Neural cell (in vitro differentiated cells): ENCODE measurements around the gene ACP6. TPM values are rescaled to one million over a fixed set of nuclear protein-coding genes. Genes with fewer than 3 reads are reported as not detected.

ENCODE experiments used
- H2AFZ ChIP-seq: fragments of 200-600, 300-800 bp; sonication (generic), shearing (Covaris generic); 2 replicates; pipeline ENCODE4 v1.6.0; 2014; ENCODE audit warnings: low read depth, mild to moderate bottlenecking, antibody characterized with exemption, low read length, moderate library complexity
- H3F3A ChIP-seq: fragments of 200-600 bp; shearing (Covaris generic); 2 replicates; pipeline ENCODE4 v1.6.1; 2016; ENCODE audit warnings: mild to moderate bottlenecking, moderate library complexity, mixed read lengths, antibody characterized with exemption, low read length; ENCODE audit not compliant: insufficient read depth, poor library complexity, severe bottlenecking
- H3K27ac ChIP-seq: fragments of 200-600, 300-800 bp; sonication (generic), shearing (Covaris generic); 2 replicates; pipeline ENCODE4 v1.5.1; 2014; ENCODE audit warnings: mild to moderate bottlenecking, low read length, moderate library complexity
- H3K27me3 ChIP-seq: fragments of 300-800, 200-600 bp; sonication (generic), shearing (Covaris generic); 2 replicates; pipeline ENCODE4 v1.6.0; 2014; ENCODE audit warnings: mild to moderate bottlenecking, low read depth, low read length, moderate library complexity; ENCODE audit not compliant: insufficient read depth
- H3K36me3 ChIP-seq: fragments of 300-800, 200-600 bp; sonication (generic), shearing (Covaris generic); 2 replicates; pipeline ENCODE4 v1.5.1; 2014; ENCODE audit warnings: mild to moderate bottlenecking, antibody characterized with exemption, low read length, moderate library complexity; ENCODE audit not compliant: insufficient read depth
- H3K4me2 ChIP-seq: fragments of 300-800, 200-600 bp; sonication (generic), shearing (Covaris generic); 2 replicates; pipeline ENCODE4 v1.6.0; 2014; ENCODE audit warnings: mild to moderate bottlenecking, low read length
- H3K4me3 ChIP-seq: fragments of 300-800, 200-600 bp; sonication (generic), shearing (Covaris generic); 2 replicates; pipeline ENCODE4 v1.5.1; 2014; ENCODE audit warnings: mild to moderate bottlenecking, low read length, moderate library complexity
- H3K79me2 ChIP-seq: fragments of 200-600 bp; shearing (Covaris generic); replicated peaks from 2 replicates; pipeline ENCODE4 v1.6.0; 2014; ENCODE audit warnings: mild to moderate bottlenecking, low read length, moderate library complexity; ENCODE audit not compliant: insufficient read depth
- H3K9ac ChIP-seq: fragments of 300-800, 200-600 bp; sonication (generic), shearing (Covaris generic); 2 replicates; pipeline ENCODE4 v1.6.1; 2016; ENCODE audit warnings: mild to moderate bottlenecking, low read length, mixed read lengths
- H3K9me2 ChIP-seq: fragments of 200-600 bp; shearing (Covaris generic); 2 replicates; pipeline ENCODE4 v1.6.1; 2016; ENCODE audit warnings: mild to moderate bottlenecking, low read length, mixed read lengths; ENCODE audit not compliant: insufficient read depth
- H3K9me3 ChIP-seq: fragments of 200-600, 300-800 bp; sonication (generic), shearing (Covaris generic); 2 replicates; pipeline ENCODE4 v1.6.1; 2016; ENCODE audit warnings: mild to moderate bottlenecking, mixed run types, low read length, moderate library complexity, mixed read lengths
- H4K20me1 ChIP-seq: fragments of 200-600 bp; shearing (Covaris generic); 2 replicates; pipeline ENCODE4 v1.6.1; 2016; ENCODE audit warnings: mild to moderate bottlenecking, mixed run types; ENCODE audit not compliant: insufficient read depth
- CTCF ChIP-seq: fragments of 450-650 bp; IDR thresholded peaks from 2 replicates; pipeline ENCODE4 v1.5.1; 2014; ENCODE audit warnings: antibody characterized with exemption, mild to moderate bottlenecking, moderate library complexity; ENCODE audit not compliant: poor library complexity, severe bottlenecking
- EP300 ChIP-seq: fragments of 450-650 bp; conservative IDR thresholded peaks from 2 replicates; pipeline ENCODE4 v1.6.1; 2014; ENCODE audit warnings: antibody characterized with exemption, mild to moderate bottlenecking, moderate library complexity; ENCODE audit not compliant: poor library complexity, severe bottlenecking
- EZH2 ChIP-seq: fragments of 200-600, 300-800 bp; shearing (Covaris generic), sonication (generic); IDR thresholded peaks from 2 replicates; pipeline ENCODE4 v1.6.1; 2014; ENCODE audit warnings: antibody characterized with exemption, low read length, borderline replicate concordance, mild to moderate bottlenecking; ENCODE audit not compliant: insufficient read depth, poor library complexity, severe bottlenecking
- MXI1 ChIP-seq: fragments of 450-650 bp; conservative IDR thresholded peaks from 2 replicates; pipeline ENCODE4 v1.6.1; 2014; ENCODE audit warnings: antibody characterized with exemption, mild to moderate bottlenecking; ENCODE audit not compliant: poor library complexity, severe bottlenecking
- POLR2AphosphoS5 ChIP-seq: IDR thresholded peaks from 2 replicates; pipeline ENCODE4 v1.6.1; 2012
- RAD21 ChIP-seq: fragments of 450-650 bp; conservative IDR thresholded peaks from 2 replicates; pipeline ENCODE4 v1.6.1; 2014; ENCODE audit warnings: antibody characterized with exemption, mild to moderate bottlenecking, moderate library complexity
- REST ChIP-seq: IDR thresholded peaks from 2 replicates; pipeline ENCODE4 v1.6.1; 2012; ENCODE audit warnings: borderline replicate concordance
- SMC3 ChIP-seq: fragments of 450-650 bp; conservative IDR thresholded peaks from 2 replicates; pipeline ENCODE4 v1.6.1; 2014; ENCODE audit warnings: antibody characterized with exemption, mild to moderate bottlenecking, moderate library complexity; ENCODE audit not compliant: poor library complexity
- TAF1 ChIP-seq: IDR thresholded peaks from 2 replicates; pipeline ENCODE4 v1.6.1; 2012; ENCODE audit warnings: low read depth
- polyA plus RNA-seq: library from polyadenylated mRNA; depleted of rRNA; stranded (reverse); fragments of >200 nt; gene quantifications from 2 replicates; pipeline ENCODE4 v1.2.3, GENCODE V29; 2014

The ACP6 gene
- polyA plus RNA-seq, 1 donor from 2014 or later: 2.9 TPM

- Histone ChIP-seq H3K79me2 (no peaks in the 10 kb centered on the region), H3K36me3 (peaks cover 29% of the 10 kb centered on the region), H3K9me2 (no peaks in the 10 kb centered on the region), H3K4me3 (no peak overlapping the region), H3K9me3 (no peaks in the 10 kb centered on the region), H3K27me3 (no peaks in the 10 kb centered on the region), H4K20me1 (no peaks in the 10 kb centered on the region), H2AFZ (no peak overlapping the region), H3K4me2 (no peak overlapping the region), H3K9ac (no peak overlapping the region), H3F3A (no peaks in the 10 kb centered on the region), H3K27ac (no peak overlapping the region)
- no peak for TF ChIP-seq SMC3
- no peak for TF ChIP-seq EP300
- TF ChIP-seq TAF1: no peak
- TF ChIP-seq CTCF: no peak
- no peak for TF ChIP-seq RAD21
- TF ChIP-seq EZH2: no peak
- no peak for TF ChIP-seq POLR2AphosphoS5
- TF ChIP-seq REST: no peak
- TF ChIP-seq MXI1: no peak
These were observed 47.6 kb downstream of the ACP6 start for GRCh38 chr1:147622731-147623130.

- Histone ChIP-seq H4K20me1 (no peaks in the 10 kb centered on the region), H3K36me3 (peaks cover 39% of the 10 kb centered on the region), H3K27ac (no peak overlapping the region), H2AFZ (no peak overlapping the region), H3K79me2 (no peaks in the 10 kb centered on the region), H3K4me3 (no peak overlapping the region), H3K9me3 (no peaks in the 10 kb centered on the region), H3K4me2 (no peak overlapping the region), H3F3A (no peaks in the 10 kb centered on the region), H3K27me3 (no peaks in the 10 kb centered on the region), H3K9ac (no peak overlapping the region), H3K9me2 (no peaks in the 10 kb centered on the region)
- TF ChIP-seq EP300 (no peak), MXI1 (no peak), SMC3 (no peak), CTCF (no peak), RAD21 (no peak)
These were observed 49.8 kb downstream of the ACP6 start for GRCh38 chr1:147620543-147620942.
